Liver (tissue), 9 donors: ENCODE measurements around the gene TRERF1. TPM values are rescaled to one million over a fixed set of nuclear protein-coding genes. Genes with fewer than 3 reads are reported as not detected.

ENCODE experiments used
- DNase-seq: peaks from one replicate; pipeline ENCODE4 v3.0.0-alpha.2; 2017; ENCODE audit warnings: low spot score
- H3K27ac ChIP-seq, 2 donors: one replicate each; pipeline ENCODE4 v1.7.0; 2013; ENCODE audit warnings: inconsistent platforms in 2 of 2, low read length in 2 of 2, control low read depth in 1 of 2, low read depth in 1 of 2, mild to moderate bottlenecking in 1 of 2
- H3K27me3 ChIP-seq, 4 donors: one replicate each; pipeline versions ENCODE4 v1.6.1 to v1.7.0; 2013; ENCODE audit warnings: low read length in 3 of 4, inconsistent platforms in 1 of 4, mild to moderate bottlenecking in 1 of 4, moderate library complexity in 1 of 4; ENCODE audit not compliant: control insufficient read depth in 4 of 4, insufficient read depth in 4 of 4
- H3K36me3 ChIP-seq, 4 donors: one replicate each; pipeline versions ENCODE4 v1.6.1 to v1.7.0; 2013; ENCODE audit warnings: low read length in 3 of 4, mild to moderate bottlenecking in 3 of 4, low read depth in 1 of 4, moderate library complexity in 1 of 4; ENCODE audit not compliant: control insufficient read depth in 4 of 4, insufficient read depth in 3 of 4
- H3K4me1 ChIP-seq, 4 donors: one replicate each; pipeline versions ENCODE4 v1.6.1 to v1.7.0; 2013; ENCODE audit warnings: low read length in 3 of 4, mild to moderate bottlenecking in 3 of 4, moderate library complexity in 1 of 4; ENCODE audit not compliant: control insufficient read depth in 4 of 4, insufficient read depth in 4 of 4
- H3K4me3 ChIP-seq, 3 donors: one replicate each; pipeline versions ENCODE4 v1.6.1 to v1.7.0; 2013; ENCODE audit warnings: low read length in 3 of 3, control low read depth in 1 of 3, low read depth in 1 of 3, mild to moderate bottlenecking in 1 of 3
- H3K9ac ChIP-seq, 2 donors: one replicate each; pipeline ENCODE4 v1.7.0; 2013; ENCODE audit warnings: low read length in 2 of 2, mild to moderate bottlenecking in 2 of 2, moderate library complexity in 2 of 2, control low read depth in 1 of 2, low read depth in 1 of 2
- H3K9me3 ChIP-seq, 4 donors: one replicate each; pipeline versions ENCODE4 v1.6.1 to v1.7.0; 2013; ENCODE audit warnings: low read length in 3 of 4; ENCODE audit not compliant: control insufficient read depth in 4 of 4
- EGR1 ChIP-seq, 2 donors: IDR thresholded peaks; 2 replicates each; pipeline ENCODE4 v1.6.1; 2016 to 2018; ENCODE audit warnings: antibody characterized with exemption in 2 of 2, low read depth in 2 of 2
- FOXA1 ChIP-seq: IDR thresholded peaks from 2 replicates; pipeline ENCODE4 v1.6.1; 2016; ENCODE audit warnings: antibody characterized with exemption
- FOXA2 ChIP-seq: IDR thresholded peaks from 2 replicates; pipeline ENCODE4 v1.6.1; 2016; ENCODE audit warnings: antibody characterized with exemption
- GABPA ChIP-seq, 2 donors: IDR thresholded peaks in 1 of 2; conservative IDR thresholded peaks in 1 of 2; 2 replicates each; pipeline ENCODE4 v1.6.1; 2016; ENCODE audit warnings: antibody characterized with exemption in 2 of 2, mild to moderate bottlenecking in 1 of 2, moderate library complexity in 1 of 2
- HNF4A ChIP-seq, 2 donors: conservative IDR thresholded peaks; 2 replicates each; pipeline ENCODE4 v1.6.1; 2016; ENCODE audit warnings: antibody characterized with exemption in 2 of 2, mild to moderate bottlenecking in 2 of 2
- HNF4G ChIP-seq: IDR thresholded peaks from 2 replicates; pipeline ENCODE4 v1.6.1; 2016; ENCODE audit warnings: antibody characterized with exemption
- JUND ChIP-seq, 2 donors: IDR thresholded peaks; 2 replicates each; pipeline ENCODE4 v1.6.1; 2016; ENCODE audit warnings: antibody characterized with exemption in 2 of 2
- NR2F2 ChIP-seq: IDR thresholded peaks from 2 replicates; pipeline ENCODE4 v1.6.1; 2016; ENCODE audit warnings: antibody characterized with exemption
- RXRA ChIP-seq, 2 donors: IDR thresholded peaks; 2 replicates each; pipeline ENCODE4 v1.6.1; 2017 to 2018; ENCODE audit warnings: antibody characterized with exemption in 2 of 2, mild to moderate bottlenecking in 1 of 2
- TAF1 ChIP-seq: conservative IDR thresholded peaks from 2 replicates; pipeline ENCODE4 v1.6.1; 2016; ENCODE audit warnings: antibody characterized with exemption, mild to moderate bottlenecking
- YY1 ChIP-seq: IDR thresholded peaks from 2 replicates; pipeline ENCODE4 v1.6.1; 2016; ENCODE audit warnings: antibody characterized with exemption, mild to moderate bottlenecking
- WGBS: extraction: QIAGEN DNeasy Blood & Tissue Kit; methylation state at CpG from one replicate; pipeline ENCODE4 v1.1.7; 2013; 5-methylcytosine and 5-hydroxymethylcytosine counted together
- polyA plus RNA-seq, 2 donors: library from polyadenylated mRNA; stranded (reverse) in 1 of 2; unstranded in 1 of 2; fragments of 200-250 nt in 1 of 2; fragments of >200 nt in 1 of 2; fragmentation: Nextera tagmentation in 1 of 2; extraction: Ambion mirVana in 1 of 2; gene quantifications; one replicate each; pipeline versions ENCODE4 v1.2.1 to v1.2.3, GENCODE V29; 2013 to 2015
- total RNA-seq, 2 donors: library from RNA; depleted of rRNA; stranded (reverse); fragments of >200 nt; gene quantifications; one replicate each; pipeline ENCODE4 v1.2.3, GENCODE V29; 2014
- TF ChIP-seq, protein P1 (sequence below): IDR thresholded peaks from 2 replicates; pipeline ENCODE4 v1.6.1; 2016; ENCODE audit warnings: antibody characterized with exemption
- TF ChIP-seq, protein P2 (sequence below): fragments of 150-350 bp; IDR thresholded peaks from 2 replicates; pipeline ENCODE4 v1.5.1; 2017; ENCODE audit warnings: improper control_type of control experiment, low read depth, low read length; ENCODE audit not compliant: missing input control
- TF ChIP-seq, protein P3 (sequence below): IDR thresholded peaks from 2 replicates; pipeline ENCODE4 v1.6.1; 2016; ENCODE audit warnings: antibody characterized with exemption
- TF ChIP-seq, protein P4 (sequence below): IDR thresholded peaks from 2 replicates; pipeline ENCODE4 v1.6.1; 2016; ENCODE audit warnings: antibody characterized with exemption, mild to moderate bottlenecking
- donor health status: healthy.
- donor health status: healthy.
- donor health status: healthy.
- donor health status: healthy.
- donor health status: healthy.

TRERF1 gene
- total and polyA plus RNA-seq, 4 donors = 0.33 to 1.3 (median 0.68) TPM

DNA sequence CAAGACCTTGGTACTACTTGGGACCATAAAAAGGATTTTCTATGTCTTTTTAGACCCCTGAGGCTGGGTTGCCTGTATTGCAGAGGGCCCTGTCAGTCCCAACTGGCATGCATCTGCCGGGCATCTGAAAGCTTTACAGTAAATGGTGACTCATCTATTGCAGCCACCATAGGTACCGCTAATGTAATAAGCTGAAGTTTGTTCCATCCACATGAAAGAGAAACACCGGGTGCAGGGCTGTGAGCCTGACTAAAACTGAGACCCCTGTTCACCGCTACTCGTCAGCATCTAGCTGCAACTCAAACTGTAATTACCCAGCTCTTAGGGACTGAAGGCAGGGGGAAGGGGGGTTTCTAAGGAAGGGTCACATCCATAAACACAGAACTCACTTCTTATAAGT, 49.5 kb downstream of the TRERF1 start:
- Histone ChIP-seq H3K36me3 (no peaks in the 10 kb centered on the region), H3K4me3 (no peak overlapping the region), H3K9me3 (no peaks in the 10 kb centered on the region), H3K9ac (no peak overlapping the region), H3K4me1 (no peaks in the 10 kb centered on the region), H3K27ac (no peak overlapping the region), H3K27me3 (no peaks in the 10 kb centered on the region)
- WGBS = 82% methylated on average over 5 of the region's 5 CpGs
- TF ChIP-seq NR2F2 = no peak
- TF ChIP-seq, protein P1, sequence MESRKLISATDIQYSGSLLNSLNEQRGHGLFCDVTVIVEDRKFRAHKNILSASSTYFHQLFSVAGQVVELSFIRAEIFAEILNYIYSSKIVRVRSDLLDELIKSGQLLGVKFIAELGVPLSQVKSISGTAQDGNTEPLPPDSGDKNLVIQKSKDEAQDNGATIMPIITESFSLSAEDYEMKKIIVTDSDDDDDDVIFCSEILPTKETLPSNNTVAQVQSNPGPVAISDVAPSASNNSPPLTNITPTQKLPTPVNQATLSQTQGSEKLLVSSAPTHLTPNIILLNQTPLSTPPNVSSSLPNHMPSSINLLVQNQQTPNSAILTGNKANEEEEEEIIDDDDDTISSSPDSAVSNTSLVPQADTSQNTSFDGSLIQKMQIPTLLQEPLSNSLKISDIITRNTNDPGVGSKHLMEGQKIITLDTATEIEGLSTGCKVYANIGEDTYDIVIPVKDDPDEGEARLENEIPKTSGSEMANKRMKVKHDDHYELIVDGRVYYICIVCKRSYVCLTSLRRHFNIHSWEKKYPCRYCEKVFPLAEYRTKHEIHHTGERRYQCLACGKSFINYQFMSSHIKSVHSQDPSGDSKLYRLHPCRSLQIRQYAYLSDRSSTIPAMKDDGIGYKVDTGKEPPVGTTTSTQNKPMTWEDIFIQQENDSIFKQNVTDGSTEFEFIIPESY = no peak
- TF ChIP-seq, protein P2, sequence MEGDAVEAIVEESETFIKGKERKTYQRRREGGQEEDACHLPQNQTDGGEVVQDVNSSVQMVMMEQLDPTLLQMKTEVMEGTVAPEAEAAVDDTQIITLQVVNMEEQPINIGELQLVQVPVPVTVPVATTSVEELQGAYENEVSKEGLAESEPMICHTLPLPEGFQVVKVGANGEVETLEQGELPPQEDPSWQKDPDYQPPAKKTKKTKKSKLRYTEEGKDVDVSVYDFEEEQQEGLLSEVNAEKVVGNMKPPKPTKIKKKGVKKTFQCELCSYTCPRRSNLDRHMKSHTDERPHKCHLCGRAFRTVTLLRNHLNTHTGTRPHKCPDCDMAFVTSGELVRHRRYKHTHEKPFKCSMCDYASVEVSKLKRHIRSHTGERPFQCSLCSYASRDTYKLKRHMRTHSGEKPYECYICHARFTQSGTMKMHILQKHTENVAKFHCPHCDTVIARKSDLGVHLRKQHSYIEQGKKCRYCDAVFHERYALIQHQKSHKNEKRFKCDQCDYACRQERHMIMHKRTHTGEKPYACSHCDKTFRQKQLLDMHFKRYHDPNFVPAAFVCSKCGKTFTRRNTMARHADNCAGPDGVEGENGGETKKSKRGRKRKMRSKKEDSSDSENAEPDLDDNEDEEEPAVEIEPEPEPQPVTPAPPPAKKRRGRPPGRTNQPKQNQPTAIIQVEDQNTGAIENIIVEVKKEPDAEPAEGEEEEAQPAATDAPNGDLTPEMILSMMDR = no peak
- no peak for TF ChIP-seq EGR1 (IDR thresholded peaks at IDR 0.05; ENCODE audit: low read depth in 2 of 2)
- TF ChIP-seq JUND (IDR thresholded peaks at IDR 0.05) = no peak
- no peak for TF ChIP-seq GABPA (IDR thresholded peaks at IDR 0.05 in 1 of 2, conservative IDR thresholded peaks at IDR 0.05 in 1 of 2)
- no peak for TF ChIP-seq RXRA (IDR thresholded peaks at IDR 0.05)
- no peak for TF ChIP-seq YY1
- no peak for TF ChIP-seq HNF4A (conservative IDR thresholded peaks at IDR 0.05)
- TF ChIP-seq HNF4G = no peak
- TF ChIP-seq, protein P3, sequence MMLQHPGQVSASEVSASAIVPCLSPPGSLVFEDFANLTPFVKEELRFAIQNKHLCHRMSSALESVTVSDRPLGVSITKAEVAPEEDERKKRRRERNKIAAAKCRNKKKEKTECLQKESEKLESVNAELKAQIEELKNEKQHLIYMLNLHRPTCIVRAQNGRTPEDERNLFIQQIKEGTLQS = no peak
- no peak for TF ChIP-seq FOXA1
- no peak for TF ChIP-seq FOXA2
- no peak for TF ChIP-seq TAF1
- no peak for DNase-seq

DNA sequence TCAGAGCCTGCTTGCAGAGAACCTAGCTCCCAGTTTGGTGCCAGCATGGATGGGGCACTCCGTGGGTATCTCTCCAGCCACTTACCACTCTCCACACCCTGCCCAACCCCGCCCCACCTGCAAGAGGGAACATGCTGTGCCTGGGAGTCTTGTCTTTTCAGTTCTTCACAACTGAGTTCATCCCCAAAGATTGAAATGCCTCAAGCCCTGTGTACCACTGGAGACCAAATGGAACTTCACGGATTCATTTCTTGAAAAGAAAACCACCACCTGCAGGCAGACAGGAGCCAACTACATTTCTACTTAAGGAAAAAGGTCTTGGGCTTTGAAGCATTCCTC, 50.1 kb downstream of the TRERF1 start:
- Histone ChIP-seq H3K4me1 (no peaks in the 10 kb centered on the region), H3K36me3 (no peaks in the 10 kb centered on the region), H3K4me3 (no peak overlapping the region), H3K27me3 (no peaks in the 10 kb centered on the region), H3K9ac (no peak overlapping the region), H3K27ac (no peak overlapping the region), H3K9me3 (no peaks in the 10 kb centered on the region)
- no peak for DNase-seq
- TF ChIP-seq RXRA (IDR thresholded peaks at IDR 0.05) = no peak
- TF ChIP-seq, protein P3 = no peak
- no peak for TF ChIP-seq JUND (IDR thresholded peaks at IDR 0.05)
- TF ChIP-seq, protein P4, sequence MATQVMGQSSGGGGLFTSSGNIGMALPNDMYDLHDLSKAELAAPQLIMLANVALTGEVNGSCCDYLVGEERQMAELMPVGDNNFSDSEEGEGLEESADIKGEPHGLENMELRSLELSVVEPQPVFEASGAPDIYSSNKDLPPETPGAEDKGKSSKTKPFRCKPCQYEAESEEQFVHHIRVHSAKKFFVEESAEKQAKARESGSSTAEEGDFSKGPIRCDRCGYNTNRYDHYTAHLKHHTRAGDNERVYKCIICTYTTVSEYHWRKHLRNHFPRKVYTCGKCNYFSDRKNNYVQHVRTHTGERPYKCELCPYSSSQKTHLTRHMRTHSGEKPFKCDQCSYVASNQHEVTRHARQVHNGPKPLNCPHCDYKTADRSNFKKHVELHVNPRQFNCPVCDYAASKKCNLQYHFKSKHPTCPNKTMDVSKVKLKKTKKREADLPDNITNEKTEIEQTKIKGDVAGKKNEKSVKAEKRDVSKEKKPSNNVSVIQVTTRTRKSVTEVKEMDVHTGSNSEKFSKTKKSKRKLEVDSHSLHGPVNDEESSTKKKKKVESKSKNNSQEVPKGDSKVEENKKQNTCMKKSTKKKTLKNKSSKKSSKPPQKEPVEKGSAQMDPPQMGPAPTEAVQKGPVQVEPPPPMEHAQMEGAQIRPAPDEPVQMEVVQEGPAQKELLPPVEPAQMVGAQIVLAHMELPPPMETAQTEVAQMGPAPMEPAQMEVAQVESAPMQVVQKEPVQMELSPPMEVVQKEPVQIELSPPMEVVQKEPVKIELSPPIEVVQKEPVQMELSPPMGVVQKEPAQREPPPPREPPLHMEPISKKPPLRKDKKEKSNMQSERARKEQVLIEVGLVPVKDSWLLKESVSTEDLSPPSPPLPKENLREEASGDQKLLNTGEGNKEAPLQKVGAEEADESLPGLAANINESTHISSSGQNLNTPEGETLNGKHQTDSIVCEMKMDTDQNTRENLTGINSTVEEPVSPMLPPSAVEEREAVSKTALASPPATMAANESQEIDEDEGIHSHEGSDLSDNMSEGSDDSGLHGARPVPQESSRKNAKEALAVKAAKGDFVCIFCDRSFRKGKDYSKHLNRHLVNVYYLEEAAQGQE = no peak
- WGBS = 77% methylated on average over 3 of the region's 3 CpGs
